Measurements from ENCODE around the gene SORCS2.

SORCS2 gene

GRCh38 chr4:7647600-7648543 lies 455.5 kb downstream of the SORCS2 start:
- DNase-seq = no peak

- DNase-seq = no peak
Observed at GRCh38 chr4:7648544-7649395, 456.4 kb downstream of the SORCS2 start.

DNA sequence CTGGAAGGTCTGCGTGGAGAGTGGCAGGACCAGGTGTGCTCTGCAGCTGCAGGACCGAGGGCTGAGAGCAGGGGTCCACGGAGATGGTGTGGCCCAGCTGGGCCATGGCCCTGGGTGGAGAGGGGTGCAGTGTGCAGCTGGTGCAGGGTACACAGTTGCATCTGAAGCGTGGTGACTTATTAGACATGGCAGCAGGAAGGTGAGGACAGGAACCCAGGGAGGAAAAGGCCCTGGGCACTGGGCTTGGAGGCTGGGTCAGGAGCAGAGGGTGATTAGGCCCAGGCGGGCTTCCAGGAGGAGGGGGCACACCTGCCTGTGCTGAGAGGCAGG lies 457.0 kb downstream of the SORCS2 start:
- DNase-seq = no peak

GRCh38 chr4:7649741-7650531 lies 457.6 kb downstream of the SORCS2 start:
- no peak for DNase-seq

- no peak for DNase-seq
Observed at GRCh38 chr4:7650606-7651385, 458.5 kb downstream of the SORCS2 start.

DNA sequence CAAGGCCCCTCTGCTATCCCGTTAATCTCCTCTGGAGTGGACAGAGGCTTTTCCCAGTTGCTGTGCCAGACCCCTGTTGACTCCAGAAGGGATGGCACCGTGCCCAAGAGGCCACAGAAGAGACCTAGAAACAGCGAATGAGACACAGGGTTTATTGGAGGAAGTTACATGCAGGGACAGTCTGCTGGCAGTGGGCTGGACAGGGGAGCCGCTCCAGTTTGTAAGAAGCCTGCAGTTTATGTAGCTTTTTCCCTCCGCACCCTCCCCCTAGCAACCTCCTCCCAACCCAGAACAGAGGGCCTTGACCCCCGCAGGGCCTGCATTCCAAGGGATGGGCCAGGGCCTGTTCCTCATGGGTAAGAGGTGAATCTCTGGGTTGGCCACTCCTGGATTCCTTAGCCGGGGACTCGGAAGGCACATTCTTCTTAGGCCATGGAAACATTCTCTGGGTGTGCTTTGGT lies 459.2 kb downstream of the SORCS2 start:
- DNase-seq = no peak

DNA sequence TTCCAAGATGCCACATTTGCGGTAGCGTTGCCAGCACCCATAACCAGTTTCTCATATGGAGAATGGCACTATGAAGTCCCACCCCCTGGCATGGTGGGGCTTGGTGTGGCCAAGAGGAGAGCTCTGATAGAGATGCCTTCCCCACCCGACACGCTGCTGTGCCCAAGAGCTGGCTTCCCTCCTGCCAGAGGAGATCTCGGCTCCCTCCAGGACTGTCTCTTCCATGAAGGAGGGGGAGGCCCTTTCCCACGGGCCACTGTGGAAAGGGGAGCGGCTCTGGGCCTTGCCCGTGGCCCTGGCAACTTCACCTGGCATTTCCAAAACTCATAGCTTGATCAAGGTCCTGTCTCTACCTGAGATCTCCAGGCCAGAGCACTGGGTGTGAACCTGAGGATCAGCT lies 459.7 kb downstream of the SORCS2 start:
- DNase-seq = no peak

DNA sequence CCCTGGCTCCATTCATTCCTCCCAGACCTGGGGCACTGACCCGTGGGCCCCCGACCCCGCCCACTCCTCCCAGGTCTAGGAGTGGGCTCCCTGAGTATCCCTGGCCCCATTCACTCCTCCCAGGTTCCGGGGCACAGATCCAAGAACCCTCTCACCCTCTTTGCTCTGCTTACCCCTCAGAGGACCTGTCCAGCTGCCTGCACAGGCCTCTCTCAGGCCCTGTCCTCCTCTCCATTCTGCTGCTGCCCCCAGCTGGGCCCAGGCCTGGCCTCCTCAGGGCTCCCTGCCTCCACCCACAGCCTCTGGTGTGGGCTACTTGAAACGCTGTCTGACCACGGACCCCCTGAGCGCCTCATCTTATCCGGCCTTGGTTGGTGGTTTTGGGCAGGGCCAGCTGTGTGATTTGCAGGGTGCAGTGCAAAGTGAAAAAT lies 460.1 kb downstream of the SORCS2 start:
- no peak for DNase-seq

GRCh38 chr4:7652906-7653305 lies 460.6 kb downstream of the SORCS2 start:
- no peak for DNase-seq

DNA sequence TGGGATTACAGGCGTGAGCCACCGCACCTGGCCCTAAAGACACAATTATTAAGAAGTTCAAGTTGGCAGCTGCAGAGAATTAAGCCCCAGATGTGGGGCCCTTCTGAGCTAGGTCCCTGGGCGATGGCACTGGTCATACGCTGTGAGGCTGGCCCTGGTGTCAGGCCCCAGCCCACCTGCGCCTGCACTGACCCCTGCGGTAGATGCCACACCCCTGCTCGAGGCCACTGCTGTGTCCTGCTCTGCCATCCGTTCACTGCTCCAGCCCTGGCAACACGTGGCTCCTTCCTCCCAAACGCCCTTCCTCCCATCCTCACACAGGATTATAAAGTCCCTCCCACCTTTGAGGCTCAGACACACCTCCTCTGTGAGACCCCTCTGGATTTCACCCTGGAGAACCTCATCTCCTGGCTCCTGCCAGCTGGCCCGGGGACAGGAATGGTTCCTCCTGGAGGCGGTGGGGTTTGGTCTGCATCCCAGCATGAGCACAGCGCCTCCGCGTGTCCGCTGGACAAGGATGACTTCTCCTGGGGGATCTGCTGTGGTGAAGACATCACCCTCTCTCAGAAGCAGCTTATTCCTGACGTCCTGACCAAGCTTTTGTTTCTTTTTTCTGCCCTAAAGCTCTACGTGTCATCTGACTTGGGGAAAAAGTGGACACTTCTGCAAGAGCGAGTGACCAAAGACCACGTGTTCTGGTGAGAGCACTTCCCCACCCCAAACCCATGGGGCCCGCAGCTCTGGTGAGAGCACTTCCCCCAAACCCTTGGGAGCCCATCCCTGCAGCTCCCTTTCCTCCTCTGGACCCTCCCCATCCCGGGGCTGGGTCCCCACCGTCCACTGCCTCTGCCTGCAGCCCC lies 461.4 kb downstream of the SORCS2 start:
- DNase-seq = no peak

DNA sequence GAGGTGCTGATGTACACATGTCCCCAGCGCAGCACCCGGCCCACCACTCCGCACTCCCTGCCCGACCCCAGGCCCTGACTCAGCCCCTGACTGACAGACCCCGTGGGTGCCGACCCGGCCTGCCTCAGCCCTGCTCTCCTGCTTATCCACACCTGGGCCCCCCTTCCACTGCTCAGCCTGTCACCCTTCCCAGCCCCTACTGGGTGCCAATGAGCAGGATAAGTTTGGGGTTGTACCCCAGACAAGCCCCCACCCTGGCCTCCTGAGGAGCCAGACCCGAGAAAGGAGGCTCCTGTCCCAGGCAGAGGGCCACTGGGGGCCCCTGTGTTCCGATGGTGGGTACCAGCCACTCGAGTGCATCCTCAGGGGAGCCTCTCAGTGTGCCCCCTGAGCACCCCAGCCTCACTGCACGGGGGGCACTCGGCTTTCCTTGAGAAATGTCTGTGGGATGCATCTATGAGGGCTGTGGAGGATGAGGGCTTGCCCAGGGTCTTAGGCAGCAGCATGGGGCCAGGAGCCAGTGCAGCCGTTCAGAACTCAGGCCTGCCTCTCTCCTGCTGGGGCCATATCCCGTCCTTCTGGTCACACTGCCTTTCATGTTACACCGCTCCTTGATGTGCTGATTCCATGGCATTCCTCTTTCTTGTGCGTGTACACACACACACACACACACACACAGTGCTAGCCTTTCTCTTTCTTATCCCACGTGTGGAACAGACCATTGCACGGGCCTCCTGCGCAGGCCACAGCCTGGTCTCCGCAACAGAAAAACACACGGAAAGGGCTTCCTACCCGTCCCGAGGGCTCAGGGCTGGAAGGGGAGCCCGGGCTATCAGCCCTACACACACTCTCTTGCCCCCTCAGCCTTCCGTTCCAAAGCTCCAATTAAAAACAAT lies 462.5 kb downstream of the SORCS2 start:
- DNase-seq = no peak

DNA sequence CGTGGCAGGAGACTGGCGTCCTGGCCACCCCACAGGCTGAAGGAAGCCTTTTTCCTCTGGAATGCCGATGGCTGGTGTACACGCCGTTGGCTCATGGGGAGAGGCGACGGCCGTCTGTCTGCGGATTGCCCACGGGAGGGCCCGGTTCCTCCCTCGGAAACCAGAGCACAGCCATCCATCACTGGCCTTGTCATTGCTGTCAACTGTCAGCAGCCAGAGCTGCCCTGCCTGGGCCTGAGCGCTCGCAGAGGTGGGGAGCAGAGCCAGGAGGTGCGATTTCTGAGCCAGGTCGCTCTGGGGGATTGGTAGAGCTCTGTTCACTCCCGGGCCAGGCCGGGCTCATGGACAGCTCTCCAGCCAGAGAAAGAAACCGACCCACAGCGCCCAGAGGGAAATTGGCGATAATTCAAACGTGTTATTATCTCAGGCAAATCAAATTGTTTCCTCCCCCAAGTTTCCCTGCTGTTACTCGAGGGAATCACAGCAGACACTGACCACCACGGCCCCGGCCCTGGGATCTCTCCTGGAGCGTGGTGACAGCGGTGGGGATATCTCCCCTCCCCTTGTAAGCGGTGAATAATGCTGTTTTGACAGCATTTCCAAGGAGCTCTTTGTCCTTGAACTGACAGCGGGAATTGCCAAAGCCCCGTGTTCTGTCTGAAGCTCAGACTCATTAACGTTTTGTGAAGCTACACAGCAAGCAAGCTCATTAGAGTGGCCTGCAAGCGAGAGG lies 463.3 kb downstream of the SORCS2 start:
- DNase-seq = no peak

DNA sequence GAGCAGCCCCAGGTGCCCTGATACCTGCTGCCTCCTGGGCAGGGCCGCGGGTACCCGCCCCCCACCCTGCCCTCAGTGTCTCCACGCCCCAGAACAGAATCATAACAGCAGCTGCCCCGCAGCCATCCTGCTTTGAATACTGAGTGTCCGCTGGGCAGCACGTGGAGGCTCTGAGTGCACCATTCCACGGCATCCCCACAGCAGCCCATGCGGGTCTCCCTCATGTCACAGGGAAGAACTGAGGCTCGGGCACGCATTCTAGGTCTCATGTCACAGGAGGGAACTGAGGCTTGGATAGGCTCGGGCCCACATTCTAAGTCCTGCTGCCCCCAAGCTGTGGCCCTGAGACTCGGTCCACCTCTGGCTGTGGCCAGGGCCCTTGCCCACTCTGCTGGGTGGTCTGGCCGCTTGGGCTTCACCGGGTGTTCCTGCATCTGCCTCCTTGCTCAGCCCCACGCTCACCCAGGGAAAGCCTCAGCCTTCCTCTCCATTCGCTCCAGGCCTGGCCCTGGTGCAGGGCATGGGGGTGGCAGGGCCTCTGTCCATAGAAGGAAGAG lies 464.0 kb downstream of the SORCS2 start:
- DNase-seq = no peak

GRCh38 chr4:7657545-7658297 lies 465.4 kb downstream of the SORCS2 start:
- no peak for DNase-seq

GRCh38 chr4:7658341-7659204 lies 466.2 kb downstream of the SORCS2 start:
- no peak for DNase-seq

DNA sequence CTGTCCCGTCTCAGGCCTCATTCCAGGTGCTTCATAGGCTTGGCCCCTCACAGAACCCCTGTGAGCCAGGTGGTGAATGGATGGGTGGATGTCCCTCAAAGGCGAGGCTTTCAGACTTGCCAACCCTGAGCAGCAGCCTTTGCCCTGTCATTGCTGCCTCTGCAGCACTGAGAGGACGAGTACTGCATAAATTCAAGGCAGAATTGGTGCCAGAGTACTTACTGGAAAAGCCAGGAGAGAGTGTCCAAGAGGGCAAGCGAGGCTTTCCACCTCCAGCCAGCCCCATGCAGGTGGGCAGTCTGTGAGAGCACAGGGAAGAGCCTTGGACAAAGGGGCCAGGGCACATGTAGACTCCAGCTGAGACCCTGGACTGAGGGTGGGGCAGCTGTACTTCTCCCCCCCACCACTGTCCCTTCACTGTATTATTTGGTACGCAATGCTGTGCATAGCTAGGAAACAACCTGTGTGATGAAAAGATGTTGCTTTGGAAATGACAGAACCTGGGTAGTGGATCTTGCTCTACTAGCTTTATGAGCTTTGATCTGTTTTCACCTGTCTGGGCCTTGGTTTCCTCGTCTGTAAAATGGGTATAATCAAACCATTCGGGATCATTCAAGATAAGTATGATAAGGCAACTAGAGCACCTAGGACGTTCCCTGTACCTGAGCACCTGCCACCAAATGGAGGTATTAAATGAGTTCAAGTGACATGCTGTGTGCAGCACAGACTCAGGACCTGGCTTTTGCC lies 467.3 kb downstream of the SORCS2 start:
- DNase-seq = no peak
